GM12864 (cell line): ENCODE data around the gene SNAPC2.
A peak's percentile ranks its signal among the peaks of the same experiment; 100 is the strongest.

Experiments
- DNase-seq: peaks from one replicate; pipeline ENCODE4 v3.0.0-alpha.2; 2011; ENCODE audit warnings: low read depth
- H3K4me3 ChIP-seq: 2 replicates; pipeline ENCODE4 v1.5.1; 2011; ENCODE audit warnings: mild to moderate bottlenecking, low read depth, low read length, control low read depth
- TF ChIP-seq, protein P1 (sequence below): IDR thresholded peaks from 2 replicates; pipeline ENCODE4 v1.5.1; 2011; ENCODE audit warnings: low read depth, mild to moderate bottlenecking, moderate library complexity, low read length, control low read depth, inconsistent platforms; ENCODE audit errors: missing control alignments

Gene SNAPC2

DNA sequence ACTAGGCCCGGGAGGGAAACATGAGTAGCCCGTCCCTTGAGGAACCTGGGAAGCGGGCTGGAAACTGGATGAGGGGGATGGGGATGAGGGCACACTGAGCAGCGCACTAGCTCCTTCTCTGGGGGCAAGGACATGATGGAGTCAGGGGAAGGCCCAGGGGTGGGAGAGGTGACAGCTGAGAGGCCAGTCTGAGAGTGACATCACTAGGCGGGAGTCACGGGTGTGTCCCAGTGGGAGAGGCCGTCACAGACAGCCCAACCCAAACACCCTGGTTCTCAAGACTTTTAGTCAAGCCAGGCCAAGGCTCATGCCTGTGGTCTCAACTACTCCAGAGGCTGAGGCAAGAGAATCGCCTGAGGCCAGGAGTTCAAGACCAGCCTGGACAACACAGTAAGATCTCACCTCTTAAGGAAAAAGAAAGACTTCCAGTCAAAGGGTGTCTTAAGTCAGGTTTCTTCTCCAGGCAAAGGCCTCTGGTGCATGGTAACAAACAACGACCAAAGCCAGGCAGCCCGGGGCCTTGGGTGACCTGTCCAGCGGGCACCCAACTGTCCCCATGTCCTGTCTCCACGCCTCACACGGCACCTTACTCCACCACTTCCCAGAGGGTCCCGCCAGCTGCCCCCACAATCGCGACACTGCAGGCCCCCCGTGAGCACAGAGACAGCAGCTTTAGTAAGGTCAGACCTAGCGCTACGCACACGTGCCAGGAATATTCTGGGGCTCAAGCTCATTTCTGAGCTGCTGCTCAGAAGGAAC lies 48.8 kb downstream of the SNAPC2 start:
- H3K4me3 ChIP-seq, result no peak overlapping the region
- TF ChIP-seq, protein P1, sequence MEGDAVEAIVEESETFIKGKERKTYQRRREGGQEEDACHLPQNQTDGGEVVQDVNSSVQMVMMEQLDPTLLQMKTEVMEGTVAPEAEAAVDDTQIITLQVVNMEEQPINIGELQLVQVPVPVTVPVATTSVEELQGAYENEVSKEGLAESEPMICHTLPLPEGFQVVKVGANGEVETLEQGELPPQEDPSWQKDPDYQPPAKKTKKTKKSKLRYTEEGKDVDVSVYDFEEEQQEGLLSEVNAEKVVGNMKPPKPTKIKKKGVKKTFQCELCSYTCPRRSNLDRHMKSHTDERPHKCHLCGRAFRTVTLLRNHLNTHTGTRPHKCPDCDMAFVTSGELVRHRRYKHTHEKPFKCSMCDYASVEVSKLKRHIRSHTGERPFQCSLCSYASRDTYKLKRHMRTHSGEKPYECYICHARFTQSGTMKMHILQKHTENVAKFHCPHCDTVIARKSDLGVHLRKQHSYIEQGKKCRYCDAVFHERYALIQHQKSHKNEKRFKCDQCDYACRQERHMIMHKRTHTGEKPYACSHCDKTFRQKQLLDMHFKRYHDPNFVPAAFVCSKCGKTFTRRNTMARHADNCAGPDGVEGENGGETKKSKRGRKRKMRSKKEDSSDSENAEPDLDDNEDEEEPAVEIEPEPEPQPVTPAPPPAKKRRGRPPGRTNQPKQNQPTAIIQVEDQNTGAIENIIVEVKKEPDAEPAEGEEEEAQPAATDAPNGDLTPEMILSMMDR, result no peak
- no peak for DNase-seq

DNA sequence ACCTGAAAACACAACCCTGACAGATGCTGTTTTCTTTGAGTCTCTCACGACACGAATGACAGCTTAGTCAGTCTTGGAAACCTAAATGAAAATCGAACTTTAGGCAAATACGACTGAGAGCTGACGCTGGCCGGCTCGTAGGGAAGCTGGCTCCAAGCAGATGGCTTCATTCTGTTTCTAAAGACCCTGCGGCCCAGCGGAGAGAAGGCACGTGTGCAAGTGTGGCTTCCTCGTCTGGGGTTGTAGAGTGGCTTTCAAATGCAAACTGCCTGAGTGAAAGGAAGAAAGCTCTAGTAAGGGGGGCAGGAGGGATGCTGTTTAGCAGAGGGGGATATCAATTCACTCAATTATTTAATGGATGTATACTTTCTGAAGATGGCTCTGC lies 49.4 kb downstream of the SNAPC2 start:
- TF ChIP-seq, protein P1, result no peak
- no peak for DNase-seq
- H3K4me3 ChIP-seq, result no peak overlapping the region

DNA sequence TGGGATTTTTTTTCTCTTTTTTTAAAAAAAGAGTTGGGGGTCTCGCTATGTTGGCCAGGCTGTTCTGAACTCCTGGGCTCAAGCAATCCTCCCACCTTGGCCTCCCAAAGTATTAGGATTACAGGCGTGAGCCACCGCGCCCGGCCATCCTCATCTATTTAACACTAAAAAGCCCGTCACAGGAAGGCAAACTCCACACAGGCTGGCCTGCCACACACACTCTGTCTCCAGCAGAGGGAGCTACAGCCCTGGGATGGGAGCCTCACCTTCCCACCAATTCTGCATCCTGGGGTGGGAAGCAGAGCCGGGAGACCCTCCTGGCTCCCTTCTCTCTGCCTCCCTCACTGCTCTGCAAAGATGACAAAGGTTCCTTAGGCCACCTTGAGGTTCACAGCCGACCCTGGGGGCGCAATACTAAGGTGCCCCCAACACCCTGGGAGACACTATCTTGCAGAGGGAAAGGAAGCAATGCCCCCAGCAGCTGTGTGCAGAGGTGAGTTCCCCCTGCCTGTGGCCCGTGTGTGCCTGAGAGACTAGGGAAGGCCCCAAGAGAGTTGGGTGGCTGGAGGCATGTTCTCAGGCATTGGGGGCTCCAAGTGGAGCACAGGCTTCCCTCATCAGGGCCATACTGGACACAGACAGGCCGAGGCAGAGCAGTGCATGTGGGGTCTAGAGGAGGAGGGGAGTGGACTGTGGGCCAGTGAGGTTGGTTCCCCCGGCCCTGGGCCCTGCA lies 50.7 kb downstream of the SNAPC2 start:
- TF ChIP-seq, protein P1, result peak; percentile 87
- no peak overlapping the region for H3K4me3 ChIP-seq
- DNase-seq, result no peak

- TF ChIP-seq, protein P1, result no peak
- no peak overlapping the region for H3K4me3 ChIP-seq
- no peak for DNase-seq
Measured at GRCh38 chr19:7971553-7972520, 51.7 kb downstream of the SNAPC2 start.
